SK-N-SH (cell line): ENCODE results near the gene IGSF3. TPM values are rescaled to one million over a fixed set of nuclear protein-coding genes. Genes with fewer than 3 reads are reported as not detected.

ENCODE experiments used
- CTCF ChIA-PET: fragments of 300-600, 350-600 bp; formaldehyde crosslinking; extraction: SDS; loops from one replicate; lab custom pipeline; 2021; lab: Yijun Ruan, JAX
- POLR2A ChIA-PET: fragments of 350-600 bp; sonication (Branson Sonifier 250); formaldehyde crosslinking; extraction: SDS; loops from one replicate; lab custom pipeline; 2020; ENCODE audit warnings: antibody characterized with exemption, inconsistent platforms; lab: Yijun Ruan, JAX
- DNase-seq: peaks from one replicate; pipeline ENCODE4 v3.0.0; 2012
- H2AFZ ChIP-seq: fragments of 200-600 bp; sonication (generic); 2 replicates; pipeline ENCODE4 v1.8.1; 2016; ENCODE audit warnings: antibody characterized with exemption, mild to moderate bottlenecking, low read depth
- H3F3A ChIP-seq: fragments of 200-600 bp; sonication (generic); replicated peaks from 2 replicates; pipeline ENCODE3; 2016; ENCODE audit warnings: antibody characterized with exemption, mild to moderate bottlenecking; ENCODE audit not compliant: insufficient read depth
- H3K27ac ChIP-seq, 2 experiments: fragments of 200-500 bp in 1 of 2; fragments of 200-600 bp in 1 of 2; sonication (Bioruptor generic) in 1 of 2; sonication (generic), shearing (Covaris generic) in 1 of 2; 2 replicates each; pipeline versions ENCODE4 v1.5.1 to v1.6.1; 2014 to 2016; ENCODE audit warnings: low read depth in 2 of 2, inconsistent platforms in 1 of 2, low read length in 1 of 2, mild to moderate bottlenecking in 1 of 2, mixed read lengths in 1 of 2
- H3K27me3 ChIP-seq: fragments of 200-600 bp; sonication (generic), shearing (Covaris generic); 2 replicates; pipeline ENCODE4 v1.6.1; 2016; ENCODE audit warnings: mixed run types; ENCODE audit not compliant: insufficient read depth
- H3K36me3 ChIP-seq, 2 experiments: fragments of 200-500 bp in 1 of 2; fragments of 200-600 bp in 1 of 2; sonication (Bioruptor generic) in 1 of 2; sonication (generic) in 1 of 2; replicated peaks in 1 of 2; 2 replicates each; pipeline versions ENCODE3 to v1.5.1; 2014 to 2016; ENCODE audit warnings: low read length in 1 of 2, mild to moderate bottlenecking in 1 of 2; ENCODE audit not compliant: insufficient read depth in 2 of 2, control insufficient read depth in 1 of 2
- H3K4me1 ChIP-seq, 2 experiments: fragments of 200-500 bp in 1 of 2; fragments of 200-600 bp in 1 of 2; sonication (Bioruptor generic) in 1 of 2; sonication (generic), shearing (Covaris generic) in 1 of 2; 2 replicates each; pipeline versions ENCODE4 v1.5.1 to v1.6.1; 2014 to 2016; ENCODE audit warnings: low read depth in 1 of 2, low read length in 1 of 2, mixed run types in 1 of 2; ENCODE audit not compliant: insufficient read depth in 2 of 2, control insufficient read depth in 1 of 2
- H3K4me2 ChIP-seq: fragments of 200-600 bp; sonication (generic), shearing (Covaris generic); 2 replicates; pipeline ENCODE4 v1.6.1; 2017; ENCODE audit warnings: mixed run types
- H3K4me3 ChIP-seq, 2 experiments: fragments of 200-500 bp in 1 of 2; fragments of 200-600 bp in 1 of 2; sonication (Bioruptor generic) in 1 of 2; sonication (generic), shearing (Covaris generic) in 1 of 2; 2 replicates each; pipeline versions ENCODE4 v1.5.1 to v1.8.1; 2014 to 2016; ENCODE audit warnings: low read depth in 2 of 2, inconsistent platforms in 1 of 2, low read length in 1 of 2, mild to moderate bottlenecking in 1 of 2, mixed read lengths in 1 of 2, moderate library complexity in 1 of 2
- H3K79me2 ChIP-seq: fragments of 200-600 bp; sonication (generic); 2 replicates; pipeline ENCODE4 v1.8.1; 2017; ENCODE audit warnings: mild to moderate bottlenecking; ENCODE audit not compliant: insufficient read depth
- H3K9ac ChIP-seq: fragments of 200-600 bp; sonication (generic); 2 replicates; pipeline ENCODE4 v1.6.1; 2017; ENCODE audit warnings: mixed run types
- H3K9me2 ChIP-seq: fragments of 200-600 bp; sonication (generic); 2 replicates; pipeline ENCODE4 v1.6.1; 2017; ENCODE audit warnings: mixed run types
- H3K9me3 ChIP-seq: fragments of 200-600 bp; sonication (generic); 2 replicates; pipeline ENCODE4 v1.6.1; 2017; ENCODE audit warnings: mixed run types, mild to moderate bottlenecking, moderate library complexity
- H4K20me1 ChIP-seq: fragments of 200-600 bp; sonication (generic); 2 replicates; pipeline ENCODE4 v1.6.1; 2017; ENCODE audit warnings: mild to moderate bottlenecking, mixed run types; ENCODE audit not compliant: insufficient read depth
- CHD2 ChIP-seq: fragments of 150-350 bp; IDR thresholded peaks from 2 replicates; pipeline ENCODE4 v1.6.1; 2018; ENCODE audit warnings: low read length; ENCODE audit not compliant: partially characterized antibody
- CTCF ChIP-seq: fragments of 200-600 bp; sonication (generic); IDR thresholded peaks from 2 replicates; pipeline ENCODE4 v1.6.1; 2017; ENCODE audit warnings: antibody characterized with exemption, mild to moderate bottlenecking, moderate library complexity
- FOSL2 ChIP-seq: IDR thresholded peaks from 2 replicates; pipeline ENCODE4 v1.4.0; 2012; ENCODE audit warnings: low read depth, mild to moderate bottlenecking, moderate library complexity, borderline replicate concordance
- GABPA ChIP-seq: IDR thresholded peaks from 2 replicates; pipeline ENCODE4 v1.4.0; 2012; ENCODE audit warnings: low read depth, mild to moderate bottlenecking
- IRF3 ChIP-seq: fragments of 150-350 bp; IDR thresholded peaks from 2 replicates; pipeline ENCODE4 v1.6.1; 2016; ENCODE audit warnings: mild to moderate bottlenecking, low read depth, low read length
- JUND ChIP-seq: IDR thresholded peaks from 2 replicates; pipeline ENCODE4 v1.4.0; 2012
- MAX ChIP-seq: IDR thresholded peaks from 2 replicates; pipeline ENCODE4 v1.4.0; 2012; ENCODE audit warnings: low read depth
- MXI1 ChIP-seq: IDR thresholded peaks from 2 replicates; pipeline ENCODE4 v1.6.1; 2012; ENCODE audit warnings: mild to moderate bottlenecking, low read depth, low read length, improper control_type of control experiment
- PBX3 ChIP-seq: IDR thresholded peaks from 2 replicates; pipeline ENCODE4; 2012
- POLR2AphosphoS5 ChIP-seq: IDR thresholded peaks from 2 replicates; pipeline ENCODE4 v1.6.1; 2012; ENCODE audit warnings: low read depth, low read length
- RAD21 ChIP-seq: IDR thresholded peaks from 2 replicates; pipeline ENCODE4 v1.6.1; 2012; ENCODE audit warnings: mild to moderate bottlenecking, low read length
- RXRA ChIP-seq: IDR thresholded peaks from 2 replicates; pipeline ENCODE4 v1.4.0; 2012; ENCODE audit warnings: low read depth, mild to moderate bottlenecking, borderline replicate concordance
- SIN3A ChIP-seq: IDR thresholded peaks from 2 replicates; pipeline ENCODE4 v1.6.1; 2012; ENCODE audit warnings: low read depth, mild to moderate bottlenecking, low read length, moderate library complexity, borderline replicate concordance
- SMC3 ChIP-seq: IDR thresholded peaks from 2 replicates; pipeline ENCODE4 v1.6.1; 2012; ENCODE audit warnings: low read depth, low read length, improper control_type of control experiment
- TAF1 ChIP-seq: IDR thresholded peaks from 2 replicates; pipeline ENCODE4 v1.6.1; 2012; ENCODE audit warnings: low read depth, mild to moderate bottlenecking, low read length, moderate library complexity, borderline replicate concordance
- TCF12 ChIP-seq: IDR thresholded peaks from 2 replicates; pipeline ENCODE4 v1.4.0; 2012
- YY1 ChIP-seq: IDR thresholded peaks from 2 replicates; pipeline ENCODE4 v1.4.0; 2012; ENCODE audit warnings: low read depth, mild to moderate bottlenecking
- WGBS: methylation state at CpG from one replicate; pipeline ENCODE4 v1.1.6; 2017; ENCODE audit warnings: low lambda C conversion rate; 5-methylcytosine and 5-hydroxymethylcytosine counted together
- polyA plus RNA-seq, 3 experiments: library from polyadenylated mRNA; depleted of rRNA; stranded (reverse); fragments of >200 nt; gene quantifications; 2 replicates each; pipeline ENCODE4 v1.2.3, GENCODE V29; 2012
- TF ChIP-seq, protein P1 (sequence below): fragments of 150-350 bp; IDR thresholded peaks from 2 replicates; pipeline ENCODE4 v1.6.1; 2017; ENCODE audit warnings: antibody characterized with exemption, low read length, low read depth, borderline replicate concordance
- TF ChIP-seq, protein P2 (sequence below): IDR thresholded peaks from 2 replicates; pipeline ENCODE4 v1.4.0; 2012; ENCODE audit warnings: low read depth, borderline replicate concordance

Gene IGSF3
- polyA plus RNA-seq, 1 of the 3 experiments (the other 2 are of a cell fraction), result 3.0 TPM

- DNase-seq, result no peak
- POLR2A ChIA-PET, result no interaction called here
- peak; percentile 42; the same call in 1 of the 2 replicates for TF ChIP-seq JUND
- peak; percentile 48; the same call in 1 of the 2 replicates for TF ChIP-seq FOSL2
- TF ChIP-seq, protein P1, sequence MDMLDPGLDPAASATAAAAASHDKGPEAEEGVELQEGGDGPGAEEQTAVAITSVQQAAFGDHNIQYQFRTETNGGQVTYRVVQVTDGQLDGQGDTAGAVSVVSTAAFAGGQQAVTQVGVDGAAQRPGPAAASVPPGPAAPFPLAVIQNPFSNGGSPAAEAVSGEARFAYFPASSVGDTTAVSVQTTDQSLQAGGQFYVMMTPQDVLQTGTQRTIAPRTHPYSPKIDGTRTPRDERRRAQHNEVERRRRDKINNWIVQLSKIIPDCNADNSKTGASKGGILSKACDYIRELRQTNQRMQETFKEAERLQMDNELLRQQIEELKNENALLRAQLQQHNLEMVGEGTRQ, result no peak
- TF ChIP-seq TCF12, result peak; percentile 72
- TF ChIP-seq PBX3, result peak; percentile 49; the same call in 1 of the 2 replicates
- H4K20me1 ChIP-seq, result no peaks in the 10 kb centered on the region
- H3K9me2 ChIP-seq, result no peaks in the 10 kb centered on the region
- H3F3A ChIP-seq, result no peaks in the 10 kb centered on the region
- WGBS, result 75% methylated on average over 1 of the region's 1 CpG
- H3K4me3 ChIP-seq, result no peak overlapping the region
- H3K27me3 ChIP-seq, result no peaks in the 10 kb centered on the region
- no peak overlapping the region for H3K4me2 ChIP-seq
- CTCF ChIA-PET, result interaction anchor here (1.0 to 1.2 kb wide), 3 partner anchors 14 to 400 kb away, joined by 3 to 5 read pairs (median 4); no protein-coding TSS in a partner anchor
- H3K79me2 ChIP-seq, result no peaks in the 10 kb centered on the region
- no peak overlapping the region for H3K9ac ChIP-seq
- peaks cover 2 to 13% of the 10 kb centered on the region in 2 experiments for H3K36me3 ChIP-seq
- no peak overlapping the region for H2AFZ ChIP-seq
- H3K27ac ChIP-seq, result no peak overlapping the region
- peaks cover 0 to 7% of the 10 kb centered on the region in 2 experiments; a peak in 1 of 4 replicates for H3K4me1 ChIP-seq
- no peaks in the 10 kb centered on the region for H3K9me3 ChIP-seq
These were observed 129.0 kb downstream of the IGSF3 start for GRCh38 chr1:116538544-116538943.

DNA sequence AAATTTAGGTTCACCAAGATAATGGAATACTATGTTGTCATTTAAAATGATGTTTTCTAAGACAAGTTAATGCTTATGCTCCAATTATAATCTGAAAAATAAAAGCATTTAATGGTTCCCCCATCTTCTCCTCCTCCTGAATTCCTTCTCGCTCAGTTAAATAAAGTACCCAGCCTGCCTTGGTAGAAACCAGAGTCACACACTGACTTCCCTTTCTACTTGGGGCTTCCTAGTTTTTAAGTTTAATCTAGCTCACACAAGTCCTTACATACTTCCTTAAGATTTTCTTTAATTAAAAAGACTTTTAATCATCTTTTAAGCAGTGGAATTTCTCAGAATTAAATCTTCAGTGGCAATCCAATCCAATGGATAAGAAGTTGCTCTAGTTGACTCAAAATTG lies 129.6 kb downstream of the IGSF3 start:
- Histone ChIP-seq H3K4me1 (peaks cover 0 to 7% of the 10 kb centered on the region in 2 experiments; a peak in 1 of 4 replicates), H3K4me3 (no peak overlapping the region), H3K36me3 (peaks cover 5 to 13% of the 10 kb centered on the region in 2 experiments), H3K9ac (no peak overlapping the region), H4K20me1 (no peaks in the 10 kb centered on the region), H3K9me2 (no peaks in the 10 kb centered on the region), H3K9me3 (no peaks in the 10 kb centered on the region), H3K27ac (no peak overlapping the region), H2AFZ (no peak overlapping the region), H3K27me3 (no peaks in the 10 kb centered on the region), H3K4me2 (no peak overlapping the region), H3K79me2 (no peaks in the 10 kb centered on the region), H3F3A (no peaks in the 10 kb centered on the region)
- ChIA-PET CTCF (interaction anchor here (1.1 to 1.8 kb wide), 2 partner anchors 14 to 399 kb away, joined by 4 to 5 read pairs; no protein-coding TSS in a partner anchor), POLR2A (no interaction called here)
- TF ChIP-seq MXI1, result no peak
- TF ChIP-seq POLR2AphosphoS5, result no peak
- TF ChIP-seq MAX, result no peak
- no peak for TF ChIP-seq SIN3A
- no peak for TF ChIP-seq CTCF
- no peak for TF ChIP-seq TCF12
- no peak for TF ChIP-seq RXRA
- no peak for TF ChIP-seq FOSL2
- no peak for TF ChIP-seq TAF1
- TF ChIP-seq YY1, result no peak
- TF ChIP-seq, protein P2, sequence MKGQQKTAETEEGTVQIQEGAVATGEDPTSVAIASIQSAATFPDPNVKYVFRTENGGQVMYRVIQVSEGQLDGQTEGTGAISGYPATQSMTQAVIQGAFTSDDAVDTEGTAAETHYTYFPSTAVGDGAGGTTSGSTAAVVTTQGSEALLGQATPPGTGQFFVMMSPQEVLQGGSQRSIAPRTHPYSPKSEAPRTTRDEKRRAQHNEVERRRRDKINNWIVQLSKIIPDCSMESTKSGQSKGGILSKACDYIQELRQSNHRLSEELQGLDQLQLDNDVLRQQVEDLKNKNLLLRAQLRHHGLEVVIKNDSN, result no peak
- no peak for TF ChIP-seq IRF3
- TF ChIP-seq GABPA, result no peak
- no peak for TF ChIP-seq RAD21
- TF ChIP-seq CHD2, result no peak
- TF ChIP-seq SMC3, result no peak
- WGBS, result 96% methylated on average over 1 of the region's 1 CpG
- no peak for DNase-seq
